ENCODE measurements around the gene PLPPR3. TPM values are rescaled to one million over a fixed set of nuclear protein-coding genes. Genes with fewer than 3 reads are reported as not detected.
A peak's percentile ranks its signal among the peaks of the same experiment; 100 is the strongest.

PLPPR3 gene
- total and polyA plus RNA-seq, 9 of the 15 experiments (the other 6 are each of a cell fraction or from before 2014, with no cell fraction given) = 0.01 to 48.2 (median 8.6) TPM

DNA sequence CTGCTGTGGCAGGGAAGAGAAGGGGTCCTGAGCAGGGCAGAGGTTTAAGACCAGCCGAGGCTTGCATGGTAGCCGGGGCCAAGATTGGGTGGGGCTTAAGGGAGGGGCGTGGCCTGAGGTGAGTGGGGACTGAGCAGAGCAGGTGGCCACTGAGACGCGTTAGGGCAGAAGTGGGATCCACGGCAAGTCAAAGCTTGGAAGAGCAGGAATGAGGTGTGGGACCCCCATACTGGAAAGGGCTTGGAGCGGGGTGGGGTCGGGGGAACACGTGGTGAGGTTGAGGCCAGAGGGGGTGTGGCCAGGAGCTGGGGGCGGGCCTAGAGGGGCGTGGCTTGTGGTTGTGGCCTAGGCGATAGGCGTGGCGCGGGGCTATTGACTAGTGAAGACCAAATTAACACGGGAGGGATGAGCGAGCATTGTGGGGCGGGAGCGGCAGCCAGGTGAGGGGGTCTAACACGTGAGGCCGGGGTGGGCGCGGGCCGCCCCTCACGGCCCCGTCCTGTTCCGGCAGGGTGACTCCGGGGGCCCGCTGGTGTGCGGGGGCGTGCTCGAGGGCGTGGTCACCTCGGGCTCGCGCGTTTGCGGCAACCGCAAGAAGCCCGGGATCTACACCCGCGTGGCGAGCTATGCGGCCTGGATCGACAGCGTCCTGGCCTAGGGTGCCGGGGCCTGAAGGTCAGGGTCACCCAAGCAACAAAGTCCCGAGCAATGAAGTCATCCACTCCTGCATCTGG, 41.0 kb upstream of the PLPPR3 start (continued):
- TF ChIP-seq PCBP2 (IDR thresholded peaks at IDR 0.05; ENCODE audit: low read depth, low read length, poor library complexity, severe bottlenecking) (no peak), CCAR2 (IDR thresholded peaks at IDR 0.05; ENCODE audit: low read depth, low read length) (no peak), MED1 (CRISPR knock-in tag; IDR thresholded peaks at IDR 0.05; ENCODE audit: borderline replicate concordance) (no peak), HDAC1 (IDR thresholded peaks at IDR 0.05) (peak in 1 of 2 experiments; percentile 93; a peak in 2 of 4 replicates), SUPT5H (IDR thresholded peaks at IDR 0.05) (peak; percentile 41; the same call in 1 of the 2 replicates), TEAD1 (CRISPR knock-in tag; IDR thresholded peaks at IDR 0.05) (peak in 1 of 2 experiments; percentile 26; a peak in 1 of 4 replicates), EP300 (IDR thresholded peaks at IDR 0.05; ENCODE audit: low read length) (no peak), ZNF584 (CRISPR knock-in tag; IDR thresholded peaks at IDR 0.05; ENCODE audit: low read depth) (no peak), HNRNPLL (IDR thresholded peaks at IDR 0.05; ENCODE audit: low read depth, low read length, poor library complexity, severe bottlenecking) (peak; percentile 33), ZNF263 (CRISPR knock-in tag; IDR thresholded peaks at IDR 0.05; ENCODE audit: borderline replicate concordance) (0 out of 2 replicates have a peak, but pooled peaks have one; percentile 45), NR4A1 (CRISPR knock-in tag; IDR thresholded peaks at IDR 0.05) (0 out of 2 replicates have a peak, but pooled peaks have one; percentile 22), NR4A1 (tag; IDR thresholded peaks at IDR 0.05) (no peak), ERF (CRISPR knock-in tag; IDR thresholded peaks at IDR 0.05) (0 out of 2 replicates have a peak, but pooled peaks have one; percentile 19)
- TF ChIP-seq, protein P1, sequence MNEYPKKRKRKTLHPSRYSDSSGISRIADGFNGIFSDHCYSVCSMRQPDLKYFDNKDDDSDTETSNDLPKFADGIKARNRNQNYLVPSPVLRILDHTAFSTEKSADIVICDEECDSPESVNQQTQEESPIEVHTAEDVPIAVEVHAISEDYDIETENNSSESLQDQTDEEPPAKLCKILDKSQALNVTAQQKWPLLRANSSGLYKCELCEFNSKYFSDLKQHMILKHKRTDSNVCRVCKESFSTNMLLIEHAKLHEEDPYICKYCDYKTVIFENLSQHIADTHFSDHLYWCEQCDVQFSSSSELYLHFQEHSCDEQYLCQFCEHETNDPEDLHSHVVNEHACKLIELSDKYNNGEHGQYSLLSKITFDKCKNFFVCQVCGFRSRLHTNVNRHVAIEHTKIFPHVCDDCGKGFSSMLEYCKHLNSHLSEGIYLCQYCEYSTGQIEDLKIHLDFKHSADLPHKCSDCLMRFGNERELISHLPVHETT (CRISPR knock-in tag; conservative IDR thresholded peaks at IDR 0.05 in 1 of 2, IDR thresholded peaks at IDR 0.05 in 1 of 2) = peak in 1 of 2 experiments; percentile 56; a peak in 1 of 4 replicates
- TF ChIP-seq, protein P2, sequence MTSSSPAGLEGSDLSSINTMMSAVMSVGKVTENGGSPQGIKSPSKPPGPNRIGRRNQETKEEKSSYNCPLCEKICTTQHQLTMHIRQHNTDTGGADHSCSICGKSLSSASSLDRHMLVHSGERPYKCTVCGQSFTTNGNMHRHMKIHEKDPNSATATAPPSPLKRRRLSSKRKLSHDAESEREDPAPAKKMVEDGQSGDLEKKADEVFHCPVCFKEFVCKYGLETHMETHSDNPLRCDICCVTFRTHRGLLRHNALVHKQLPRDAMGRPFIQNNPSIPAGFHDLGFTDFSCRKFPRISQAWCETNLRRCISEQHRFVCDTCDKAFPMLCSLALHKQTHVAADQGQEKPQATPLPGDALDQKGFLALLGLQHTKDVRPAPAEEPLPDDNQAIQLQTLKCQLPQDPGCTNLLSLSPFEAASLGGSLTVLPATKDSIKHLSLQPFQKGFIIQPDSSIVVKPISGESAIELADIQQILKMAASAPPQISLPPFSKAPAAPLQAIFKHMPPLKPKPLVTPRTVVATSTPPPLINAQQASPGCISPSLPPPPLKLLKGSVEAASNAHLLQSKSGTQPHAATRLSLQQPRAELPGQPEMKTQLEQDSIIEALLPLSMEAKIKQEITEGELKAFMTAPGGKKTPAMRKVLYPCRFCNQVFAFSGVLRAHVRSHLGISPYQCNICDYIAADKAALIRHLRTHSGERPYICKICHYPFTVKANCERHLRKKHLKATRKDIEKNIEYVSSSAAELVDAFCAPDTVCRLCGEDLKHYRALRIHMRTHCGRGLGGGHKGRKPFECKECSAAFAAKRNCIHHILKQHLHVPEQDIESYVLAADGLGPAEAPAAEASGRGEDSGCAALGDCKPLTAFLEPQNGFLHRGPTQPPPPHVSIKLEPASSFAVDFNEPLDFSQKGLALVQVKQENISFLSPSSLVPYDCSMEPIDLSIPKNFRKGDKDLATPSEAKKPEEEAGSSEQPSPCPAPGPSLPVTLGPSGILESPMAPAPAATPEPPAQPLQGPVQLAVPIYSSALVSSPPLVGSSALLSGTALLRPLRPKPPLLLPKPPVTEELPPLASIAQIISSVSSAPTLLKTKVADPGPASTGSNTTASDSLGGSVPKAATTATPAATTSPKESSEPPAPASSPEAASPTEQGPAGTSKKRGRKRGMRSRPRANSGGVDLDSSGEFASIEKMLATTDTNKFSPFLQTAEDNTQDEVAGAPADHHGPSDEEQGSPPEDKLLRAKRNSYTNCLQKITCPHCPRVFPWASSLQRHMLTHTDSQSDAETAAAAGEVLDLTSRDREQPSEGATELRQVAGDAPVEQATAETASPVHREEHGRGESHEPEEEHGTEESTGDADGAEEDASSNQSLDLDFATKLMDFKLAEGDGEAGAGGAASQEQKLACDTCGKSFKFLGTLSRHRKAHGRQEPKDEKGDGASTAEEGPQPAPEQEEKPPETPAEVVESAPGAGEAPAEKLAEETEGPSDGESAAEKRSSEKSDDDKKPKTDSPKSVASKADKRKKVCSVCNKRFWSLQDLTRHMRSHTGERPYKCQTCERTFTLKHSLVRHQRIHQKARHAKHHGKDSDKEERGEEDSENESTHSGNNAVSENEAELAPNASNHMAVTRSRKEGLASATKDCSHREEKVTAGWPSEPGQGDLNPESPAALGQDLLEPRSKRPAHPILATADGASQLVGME (CRISPR knock-in tag; IDR thresholded peaks at IDR 0.05) = no peak
- TF ChIP-seq, protein P3, sequence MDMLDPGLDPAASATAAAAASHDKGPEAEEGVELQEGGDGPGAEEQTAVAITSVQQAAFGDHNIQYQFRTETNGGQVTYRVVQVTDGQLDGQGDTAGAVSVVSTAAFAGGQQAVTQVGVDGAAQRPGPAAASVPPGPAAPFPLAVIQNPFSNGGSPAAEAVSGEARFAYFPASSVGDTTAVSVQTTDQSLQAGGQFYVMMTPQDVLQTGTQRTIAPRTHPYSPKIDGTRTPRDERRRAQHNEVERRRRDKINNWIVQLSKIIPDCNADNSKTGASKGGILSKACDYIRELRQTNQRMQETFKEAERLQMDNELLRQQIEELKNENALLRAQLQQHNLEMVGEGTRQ (CRISPR knock-in tag; IDR thresholded peaks at IDR 0.05) = peak; percentile 54
- TF ChIP-seq, protein P4, sequence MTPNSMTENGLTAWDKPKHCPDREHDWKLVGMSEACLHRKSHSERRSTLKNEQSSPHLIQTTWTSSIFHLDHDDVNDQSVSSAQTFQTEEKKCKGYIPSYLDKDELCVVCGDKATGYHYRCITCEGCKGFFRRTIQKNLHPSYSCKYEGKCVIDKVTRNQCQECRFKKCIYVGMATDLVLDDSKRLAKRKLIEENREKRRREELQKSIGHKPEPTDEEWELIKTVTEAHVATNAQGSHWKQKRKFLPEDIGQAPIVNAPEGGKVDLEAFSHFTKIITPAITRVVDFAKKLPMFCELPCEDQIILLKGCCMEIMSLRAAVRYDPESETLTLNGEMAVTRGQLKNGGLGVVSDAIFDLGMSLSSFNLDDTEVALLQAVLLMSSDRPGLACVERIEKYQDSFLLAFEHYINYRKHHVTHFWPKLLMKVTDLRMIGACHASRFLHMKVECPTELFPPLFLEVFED (CRISPR knock-in tag; conservative IDR thresholded peaks at IDR 0.05) = peak; percentile 65; the same call in 1 of the 2 replicates

All from K562 (cell line).